Body of pancreas (tissue), 4 donors: ENCODE measurements around the gene FEM1B. TPM values are rescaled to one million over a fixed set of nuclear protein-coding genes. Genes with fewer than 3 reads are reported as not detected.

Experiments
- ATAC-seq: fragments of 150-250 bp; one replicate; pipeline ENCODE4 v1.9.1; 2016
- DNase-seq, 4 donors: peaks; one replicate each; pipeline ENCODE4 v3.0.0-alpha.2; 2019
- H3K27ac ChIP-seq, 4 donors: fragments of 200-600 bp; sonication (generic); 1 replicate in 3 of 4; 2 replicates in 1 of 4; pipeline versions ENCODE4 v1.5.1 to v1.6.1; 2016 to 2019; ENCODE audit warnings: mild to moderate bottlenecking in 1 of 4, mixed read lengths in 1 of 4, moderate library complexity in 1 of 4
- H3K27me3 ChIP-seq, 2 donors: fragments of 200-600 bp; sonication (generic); one replicate each; pipeline ENCODE4 v1.6.0; 2016; ENCODE audit warnings: mild to moderate bottlenecking in 1 of 2
- H3K36me3 ChIP-seq, 2 donors: fragments of 200-600 bp; sonication (generic); replicated peaks in 1 of 2; 2 replicates each; pipeline ENCODE4 v1.5.1; 2016; ENCODE audit warnings: low read depth in 2 of 2; ENCODE audit not compliant: insufficient read depth in 1 of 2
- H3K4me1 ChIP-seq: fragments of 200-600 bp; sonication (generic); one replicate; pipeline ENCODE4 v1.6.0; 2016
- H3K4me3 ChIP-seq, 2 donors: fragments of 200-600 bp; sonication (generic); 1 replicate in 1 of 2; 2 replicates in 1 of 2; pipeline ENCODE4 v1.5.1; 2016 to 2019
- H3K9me3 ChIP-seq, 3 donors: fragments of 200-600 bp; sonication (generic); 1 replicate in 2 of 3; 2 replicates in 1 of 3; pipeline ENCODE4 v1.5.1; 2016
- CTCF ChIP-seq, 7 experiments: fragments of 450-650 bp in 4 of 7; fragments of 200-600 bp in 3 of 7; sonication (generic) in 3 of 7; IDR thresholded peaks; one replicate each; pipeline ENCODE4 v1.5.1; 2016 to 2019; ENCODE audit warnings: antibody characterized with exemption in 7 of 7
- POLR2A ChIP-seq, 3 donors: fragments of 450-650 bp; IDR thresholded peaks; one replicate each; pipeline ENCODE4 v1.6.1; 2016; ENCODE audit warnings: antibody characterized with exemption in 3 of 3, mild to moderate bottlenecking in 2 of 3
- WGBS, 2 donors: methylation state at CpG; one replicate each; pipeline ENCODE4 v1.1.5; 2017; 5-methylcytosine and 5-hydroxymethylcytosine counted together
- intact Hi-C: fragments of 100-400 bp; cut with DNase I; formaldehyde crosslinking; loops from one replicate; pipeline ENCODE4 v1.15.1; 2023
- total RNA-seq, 2 donors: library from RNA; depleted of rRNA; stranded (reverse); fragments of >200 nt; gene quantifications; one replicate each; pipeline ENCODE4 v1.1.0, GENCODE V29; 2016

Gene FEM1B
- total RNA-seq, 2 donors from 2014 or later, result 10.5 to 19.7 TPM

- TF ChIP-seq CTCF (IDR thresholded peaks at IDR 0.05) (no peak), POLR2A (IDR thresholded peaks at IDR 0.05) (no peak)
- intact Hi-C loops, result no loop called here
- DNase-seq, result peak; percentile 63 to 81 (median 74)
- Histone ChIP-seq H3K4me3 (no peak overlapping the region), H3K4me1 (peaks cover 23% of the 10 kb centered on the region), H3K36me3 (no peaks in the 10 kb centered on the region), H3K27me3 (no peaks in the 10 kb centered on the region), H3K9me3 (no peaks in the 10 kb centered on the region), H3K27ac (peak overlapping the region; percentile 12 to 79 (median 68))
- ATAC-seq, result peak; percentile 82
- WGBS, 2 donors, result 60 to 74% methylated on average over 1 of the region's 1 CpG
Observed at GRCh38 chr15:68335251-68335650, 57.7 kb downstream of the FEM1B start.

GRCh38 chr15:68335655-68336054 lies 58.1 kb downstream of the FEM1B start:
- no peaks in the 10 kb centered on the region for H3K9me3 ChIP-seq
- H3K4me1 ChIP-seq, result peaks cover 23% of the 10 kb centered on the region
- no peaks in the 10 kb centered on the region for H3K27me3 ChIP-seq
- DNase-seq (peak in 1 of 4 donors; percentile 29), ATAC-seq (peak; percentile 42)
- TF ChIP-seq POLR2A (IDR thresholded peaks at IDR 0.05) (no peak), CTCF (IDR thresholded peaks at IDR 0.05) (no peak)
- no peak overlapping the region for H3K4me3 ChIP-seq
- H3K27ac ChIP-seq, result peak overlapping the region in 3 of 4 donors; percentile 66 to 79 (median 71)
- intact Hi-C loops, result no loop called here
- WGBS, 2 donors, result 64 to 80% methylated on average over 3 to 14 of the region's 14 CpGs
- no peaks in the 10 kb centered on the region for H3K36me3 ChIP-seq

- Histone ChIP-seq H3K27me3 (no peaks in the 10 kb centered on the region), H3K36me3 (no peaks in the 10 kb centered on the region), H3K27ac (no peak overlapping the region), H3K9me3 (no peaks in the 10 kb centered on the region), H3K4me1 (peaks cover 23% of the 10 kb centered on the region), H3K4me3 (no peak overlapping the region)
- TF ChIP-seq CTCF (IDR thresholded peaks at IDR 0.05) (no peak), POLR2A (IDR thresholded peaks at IDR 0.05) (no peak)
- no peak for DNase-seq
- intact Hi-C loops, result no loop called here
- no peak for ATAC-seq
- WGBS, 2 donors, result 70 to 77% methylated on average over 6 to 7 of the region's 7 CpGs
Observed at GRCh38 chr15:68336516-68336915, 59.0 kb downstream of the FEM1B start.

GRCh38 chr15:68337826-68338225 lies 60.3 kb downstream of the FEM1B start:
- TF ChIP-seq CTCF (IDR thresholded peaks at IDR 0.05), result no peak
- no peak for TF ChIP-seq POLR2A (IDR thresholded peaks at IDR 0.05)
- H3K36me3 ChIP-seq, result no peaks in the 10 kb centered on the region
- H3K4me3 ChIP-seq, result no peak overlapping the region
- intact Hi-C loops, result no loop called here
- H3K4me1 ChIP-seq, result peaks cover 23% of the 10 kb centered on the region
- ATAC-seq, result no peak
- H3K27me3 ChIP-seq, result no peaks in the 10 kb centered on the region
- no peaks in the 10 kb centered on the region for H3K9me3 ChIP-seq
- no peak for DNase-seq
- WGBS, 2 donors, result 56 to 62% methylated on average over 6 of the region's 6 CpGs
- no peak overlapping the region for H3K27ac ChIP-seq

GRCh38 chr15:68339481-68339880 lies 61.9 kb downstream of the FEM1B start:
- no peak for TF ChIP-seq CTCF (IDR thresholded peaks at IDR 0.05)
- no peak for TF ChIP-seq POLR2A (IDR thresholded peaks at IDR 0.05)
- no peaks in the 10 kb centered on the region for H3K9me3 ChIP-seq
- no peak overlapping the region for H3K27ac ChIP-seq
- intact Hi-C loops, result no loop called here
- 77 to 86% methylated on average over 2 to 10 of the region's 10 CpGs for WGBS, 2 donors
- DNase-seq (no peak), ATAC-seq (no peak)
- H3K36me3 ChIP-seq, result no peaks in the 10 kb centered on the region
- H3K4me3 ChIP-seq, result no peak overlapping the region
- H3K27me3 ChIP-seq, result no peaks in the 10 kb centered on the region
- peaks cover 12% of the 10 kb centered on the region for H3K4me1 ChIP-seq
